Lower lobe of right lung (tissue), 2 donors: ENCODE data around the gene MRE11. TPM values are rescaled to one million over a fixed set of nuclear protein-coding genes. Genes with fewer than 3 reads are reported as not detected.
"Not testable (repeated sequence)": the region's sequence is repeated elsewhere in the genome, so short reads cannot be mapped to it uniquely, and the experiment has no call there.

Source experiments
- ATAC-seq, 2 donors: fragments of 200-7000 bp; cut with Tn5 transposase; one replicate each; pipeline ENCODE4 v1.9.1; 2020 to 2022; ENCODE audit warnings: mild to moderate bottlenecking in 2 of 2, moderate library complexity in 2 of 2
- DNase-seq: peaks from one replicate; pipeline ENCODE4 v3.0.0-alpha.2; 2020
- H3K27ac ChIP-seq: fragments of 200-600 bp; one replicate; pipeline ENCODE4 v1.8.0; 2022
- H3K27me3 ChIP-seq: fragments of 200-600 bp; one replicate; pipeline ENCODE4 v1.8.0; 2022; ENCODE audit warnings: low read depth
- H3K36me3 ChIP-seq: fragments of 200-600 bp; one replicate; pipeline ENCODE4 v1.8.0; 2022; ENCODE audit warnings: mild to moderate bottlenecking
- H3K4me1 ChIP-seq: fragments of 200-600 bp; one replicate; pipeline ENCODE4 v1.8.0; 2022
- H3K4me3 ChIP-seq: fragments of 200-600 bp; one replicate; pipeline ENCODE4 v1.8.0; 2022; ENCODE audit warnings: mild to moderate bottlenecking
- H3K9me3 ChIP-seq: fragments of 200-600 bp; one replicate; pipeline ENCODE4 v1.8.0; 2022
- intact Hi-C: fragments of 100-400 bp; cut with DNase I; formaldehyde crosslinking; loops from one replicate; pipeline ENCODE4 v1.11.0; 2022
- microRNA-seq: library from miRNA; unstranded; fragments of <30 nt; microRNA quantifications from one replicate; pipeline ENCODE4 v1.2.0, GENCODE V29; 2020; ENCODE audit warnings: borderline number of aligned reads
- total RNA-seq: library from RNA; stranded (reverse); fragmentation: NEBNext Ultra II Directional; extraction: Animal tissue kit (Norgen Biotek cat#: 25700); gene quantifications from one replicate; pipeline ENCODE4 v1.2.1, GENCODE V29; 2021
- TF ChIP-seq, protein P1 (sequence below): fragments of 200-600 bp; IDR thresholded peaks from one replicate; pipeline ENCODE4 v1.8.0; 2022; ENCODE audit warnings: antibody characterized with exemption, mild to moderate bottlenecking
- donor health status: DM: no; HTN: yes; CAD: no; lungs with severe emphysema.

The MRE11 gene
- total RNA-seq, 1 donor from 2014 or later = 17.6 TPM

DNA sequence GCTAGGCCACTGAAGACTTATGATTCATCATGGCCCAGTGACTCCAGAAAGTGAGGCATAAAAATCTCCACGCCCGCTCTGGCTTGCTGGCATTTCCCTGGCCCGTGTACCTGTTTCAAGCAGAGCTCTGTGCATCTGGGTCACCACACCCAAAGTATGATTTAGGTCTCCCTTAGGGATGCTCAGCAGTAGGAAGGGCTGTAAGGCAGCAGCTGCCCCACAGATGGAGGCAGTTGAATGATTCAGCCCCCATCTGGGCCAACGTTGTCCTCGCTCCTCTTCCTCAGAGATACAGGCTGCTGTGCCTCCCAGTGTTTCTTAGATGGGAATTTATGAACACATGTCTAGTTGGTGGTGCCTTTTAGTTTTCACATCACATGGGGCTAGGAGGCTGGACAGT, 114.0 kb downstream of the MRE11 start:
- intact Hi-C loops = no loop called here
- TF ChIP-seq, protein P1, sequence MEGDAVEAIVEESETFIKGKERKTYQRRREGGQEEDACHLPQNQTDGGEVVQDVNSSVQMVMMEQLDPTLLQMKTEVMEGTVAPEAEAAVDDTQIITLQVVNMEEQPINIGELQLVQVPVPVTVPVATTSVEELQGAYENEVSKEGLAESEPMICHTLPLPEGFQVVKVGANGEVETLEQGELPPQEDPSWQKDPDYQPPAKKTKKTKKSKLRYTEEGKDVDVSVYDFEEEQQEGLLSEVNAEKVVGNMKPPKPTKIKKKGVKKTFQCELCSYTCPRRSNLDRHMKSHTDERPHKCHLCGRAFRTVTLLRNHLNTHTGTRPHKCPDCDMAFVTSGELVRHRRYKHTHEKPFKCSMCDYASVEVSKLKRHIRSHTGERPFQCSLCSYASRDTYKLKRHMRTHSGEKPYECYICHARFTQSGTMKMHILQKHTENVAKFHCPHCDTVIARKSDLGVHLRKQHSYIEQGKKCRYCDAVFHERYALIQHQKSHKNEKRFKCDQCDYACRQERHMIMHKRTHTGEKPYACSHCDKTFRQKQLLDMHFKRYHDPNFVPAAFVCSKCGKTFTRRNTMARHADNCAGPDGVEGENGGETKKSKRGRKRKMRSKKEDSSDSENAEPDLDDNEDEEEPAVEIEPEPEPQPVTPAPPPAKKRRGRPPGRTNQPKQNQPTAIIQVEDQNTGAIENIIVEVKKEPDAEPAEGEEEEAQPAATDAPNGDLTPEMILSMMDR = no peak
- ATAC-seq = no peak

DNA sequence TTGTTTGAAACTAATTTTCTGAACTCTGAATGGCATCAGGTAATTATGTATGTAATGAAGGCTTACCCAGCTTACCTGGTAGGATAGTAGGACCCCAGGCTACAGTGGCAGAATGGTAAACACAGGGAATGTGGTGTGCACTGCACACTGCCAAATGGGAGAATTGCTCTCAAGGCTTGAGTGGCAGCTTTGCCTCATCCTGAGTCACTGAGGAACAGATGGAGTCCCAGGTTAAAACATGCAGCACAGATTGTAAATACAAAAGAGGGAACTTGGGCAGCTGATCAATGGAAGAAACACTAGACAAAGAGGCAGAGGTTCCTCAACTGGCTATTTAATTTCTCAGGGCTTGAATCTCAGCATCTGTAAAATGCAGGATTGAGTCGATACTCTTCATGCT, 116.8 kb downstream of the MRE11 start:
- Histone ChIP-seq H3K4me3 (no peak overlapping the region), H3K27me3 (no peaks in the 10 kb centered on the region), H3K27ac (no peak overlapping the region), H3K4me1 (no peaks in the 10 kb centered on the region), H3K9me3 (no peaks in the 10 kb centered on the region), H3K36me3 (no peaks in the 10 kb centered on the region)
- TF ChIP-seq, protein P1 = no peak
- DNase-seq (no peak), ATAC-seq (no peak)
- intact Hi-C loops = no loop called here

More for the DNA sequence above, 114.0 kb downstream of the MRE11 start:
- Histone ChIP-seq H3K36me3 (no peaks in the 10 kb centered on the region), H3K4me3 (no peak overlapping the region), H3K27ac (no peak overlapping the region), H3K27me3 (no peaks in the 10 kb centered on the region), H3K9me3 (no peaks in the 10 kb centered on the region), H3K4me1 (no peaks in the 10 kb centered on the region)
- DNase-seq = no peak

DNA sequence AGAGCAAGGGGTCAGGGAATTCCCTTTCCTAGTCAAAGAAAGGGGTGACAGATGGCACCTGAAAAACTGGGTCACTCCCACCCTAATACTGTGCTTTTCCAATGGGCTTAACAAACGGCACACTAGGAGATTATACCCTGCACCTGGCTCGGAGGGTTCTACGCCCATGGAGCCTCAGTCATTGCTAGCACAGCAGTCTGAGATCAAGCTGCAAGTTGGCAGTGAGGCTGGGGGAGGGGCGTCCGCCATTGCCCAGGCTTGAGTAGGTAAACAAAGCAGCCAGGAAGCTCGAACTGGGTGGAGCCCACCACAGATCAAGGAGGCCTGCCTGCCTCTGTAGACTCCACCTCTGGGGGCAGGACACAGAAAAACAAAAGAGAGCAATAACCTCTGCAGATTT, 123.1 kb downstream of the MRE11 start:
- H3K27me3 ChIP-seq, H3K9me3 ChIP-seq, intact Hi-C loops, ATAC-seq, H3K4me1 ChIP-seq, H3K27ac ChIP-seq, H3K36me3 ChIP-seq, DNase-seq, H3K4me3 ChIP-seq: not testable (repeated sequence)

Small RNA genes lying within 50 kb of the gene (microRNA-seq; reads per million reads assigned to microRNA genes)
- gene MIR548L = 2.5 reads per million

Other genes with a start within 250 kb of the MRE11 start
- gene IZUMO1R, start 189.3 kb downstream of the MRE11 start, total RNA-seq = not detected
- gene GPR83, start 92.4 kb downstream of the MRE11 start, total RNA-seq = not detected
- 14.7 TPM for gene ANKRD49, start 140 bp upstream of the MRE11 start, total RNA-seq
- gene C11orf97, start 18.6 kb upstream of the MRE11 start, total RNA-seq = 2.5 TPM
- 7.1 TPM for gene FUT4, start 50.1 kb upstream of the MRE11 start, total RNA-seq
- gene PIWIL4, start 73.5 kb upstream of the MRE11 start, total RNA-seq = 1.9 TPM